Fibroblast of lung (primary cell): ENCODE data around the gene PDP2. TPM values are rescaled to one million over a fixed set of nuclear protein-coding genes. Genes with fewer than 3 reads are reported as not detected.

Experiments used
- DNase-seq, 2 donors: peaks; one replicate each; pipeline versions ENCODE4 v3.0.0 to v3.0.0-alpha.2; 2010; ENCODE audit warnings: low read depth in 2 of 2
- H2AFZ ChIP-seq: 2 replicates; pipeline ENCODE4 v1.5.1; 2012; ENCODE audit warnings: low read length, control low read depth, inconsistent platforms
- H3K27ac ChIP-seq: 2 replicates; pipeline ENCODE4 v1.5.1; 2011; ENCODE audit warnings: low read length, control low read depth; ENCODE audit not compliant: insufficient read depth
- H3K27me3 ChIP-seq: 2 replicates; pipeline ENCODE4 v1.5.1; 2011; ENCODE audit warnings: mild to moderate bottlenecking, low read length; ENCODE audit not compliant: control insufficient read depth, insufficient read depth
- H3K36me3 ChIP-seq: 2 replicates; pipeline ENCODE4 v1.5.1; 2011; ENCODE audit warnings: low read length; ENCODE audit not compliant: control insufficient read depth, insufficient read depth
- H3K4me1 ChIP-seq: 2 replicates; pipeline ENCODE4 v1.5.1; 2011; ENCODE audit warnings: low read length; ENCODE audit not compliant: control insufficient read depth, insufficient read depth; ENCODE audit errors: extremely low read depth
- H3K4me2 ChIP-seq: 2 replicates; pipeline ENCODE4 v1.5.1; 2011; ENCODE audit warnings: low read length, control low read depth; ENCODE audit not compliant: insufficient read depth; ENCODE audit errors: extremely low read depth
- H3K4me3 ChIP-seq, 4 experiments: fragments of 200-600 bp in 1 of 4; sonication (generic) in 1 of 4; replicated peaks in 1 of 4; 2 replicates each; pipeline ENCODE4 v1.5.1; 2011 to 2016; ENCODE audit warnings: low read length in 4 of 4, low read depth in 3 of 4, mild to moderate bottlenecking in 3 of 4, control low read depth in 2 of 4, inconsistent platforms in 1 of 4, mixed read lengths in 1 of 4; ENCODE audit not compliant: insufficient read depth in 1 of 4; ENCODE audit errors: control extremely low read depth in 1 of 4
- H3K79me2 ChIP-seq: 2 replicates; pipeline ENCODE4 v1.5.1; 2012; ENCODE audit warnings: mild to moderate bottlenecking, low read length, inconsistent platforms; ENCODE audit not compliant: control insufficient read depth, insufficient read depth
- H3K9ac ChIP-seq: 2 replicates; pipeline ENCODE4 v1.5.1; 2011; ENCODE audit warnings: mild to moderate bottlenecking, low read length, control low read depth; ENCODE audit not compliant: insufficient read depth
- H3K9me3 ChIP-seq: 2 replicates; pipeline ENCODE4 v1.5.1; 2012; ENCODE audit warnings: low read depth, low read length; ENCODE audit not compliant: control insufficient read depth, insufficient read depth
- H4K20me1 ChIP-seq: 2 replicates; pipeline ENCODE4 v1.5.1; 2011; ENCODE audit warnings: low read length; ENCODE audit not compliant: control insufficient read depth, insufficient read depth; ENCODE audit errors: extremely low read depth
- EZH2 ChIP-seq: IDR thresholded peaks from 2 replicates; pipeline ENCODE4 v1.5.1; 2012; ENCODE audit warnings: low read length, control low read depth, mild to moderate bottlenecking; ENCODE audit errors: missing control alignments
- polyA plus RNA-seq, 2 donors: library from polyadenylated mRNA; depleted of rRNA in 1 of 2; stranded (reverse) in 1 of 2; unstranded in 1 of 2; fragments of >200 nt; gene quantifications; 2 replicates each; pipeline ENCODE4 v1.2.1, GENCODE V29; 2011 to 2012; ENCODE audit warnings: missing spikeins in 1 of 2
- total RNA-seq: library from RNA; depleted of rRNA; stranded (reverse); fragments of >200 nt; gene quantifications from 2 replicates; pipeline ENCODE4 v1.2.1, GENCODE V29; 2014
- TF ChIP-seq, protein P1 (sequence below), 2 donors: IDR thresholded peaks in 1 of 2; conservative IDR thresholded peaks in 1 of 2; 1 replicate in 1 of 2; 2 replicates in 1 of 2; pipeline ENCODE4 v1.5.1; 2011 to 2012; ENCODE audit warnings: low read length in 2 of 2, control low read depth in 1 of 2, inconsistent platforms in 1 of 2, low read depth in 1 of 2, mild to moderate bottlenecking in 1 of 2

PDP2 gene
- total and polyA plus RNA-seq, 2 donors (not counting 1 experiment from before 2014, with no cell fraction given), result 10.9 to 11.6 TPM

DNA sequence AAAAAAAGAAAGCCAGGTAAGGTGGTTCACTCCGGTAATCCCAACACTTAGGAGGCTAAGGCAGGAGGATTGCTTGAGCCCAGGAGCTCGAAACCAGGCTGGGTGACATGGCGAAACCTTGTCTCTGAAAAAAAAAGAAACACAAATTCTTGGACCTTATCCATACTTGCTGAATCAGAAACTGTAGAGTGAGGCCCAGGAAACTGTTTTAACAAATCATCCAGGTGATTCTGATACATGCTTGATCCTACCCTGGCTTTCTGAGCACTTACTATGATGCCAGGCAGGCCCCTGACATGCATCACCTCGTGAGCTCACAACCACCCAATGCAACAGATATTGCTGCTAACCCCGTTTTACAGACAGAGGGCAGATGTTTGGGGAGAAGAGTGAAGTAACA, 45.6 kb upstream of the PDP2 start:
- no peak overlapping the region for H3K4me3 ChIP-seq
- no peaks in the 10 kb centered on the region for H3K9me3 ChIP-seq
- no peaks in the 10 kb centered on the region for H3K4me1 ChIP-seq
- TF ChIP-seq, protein P1, sequence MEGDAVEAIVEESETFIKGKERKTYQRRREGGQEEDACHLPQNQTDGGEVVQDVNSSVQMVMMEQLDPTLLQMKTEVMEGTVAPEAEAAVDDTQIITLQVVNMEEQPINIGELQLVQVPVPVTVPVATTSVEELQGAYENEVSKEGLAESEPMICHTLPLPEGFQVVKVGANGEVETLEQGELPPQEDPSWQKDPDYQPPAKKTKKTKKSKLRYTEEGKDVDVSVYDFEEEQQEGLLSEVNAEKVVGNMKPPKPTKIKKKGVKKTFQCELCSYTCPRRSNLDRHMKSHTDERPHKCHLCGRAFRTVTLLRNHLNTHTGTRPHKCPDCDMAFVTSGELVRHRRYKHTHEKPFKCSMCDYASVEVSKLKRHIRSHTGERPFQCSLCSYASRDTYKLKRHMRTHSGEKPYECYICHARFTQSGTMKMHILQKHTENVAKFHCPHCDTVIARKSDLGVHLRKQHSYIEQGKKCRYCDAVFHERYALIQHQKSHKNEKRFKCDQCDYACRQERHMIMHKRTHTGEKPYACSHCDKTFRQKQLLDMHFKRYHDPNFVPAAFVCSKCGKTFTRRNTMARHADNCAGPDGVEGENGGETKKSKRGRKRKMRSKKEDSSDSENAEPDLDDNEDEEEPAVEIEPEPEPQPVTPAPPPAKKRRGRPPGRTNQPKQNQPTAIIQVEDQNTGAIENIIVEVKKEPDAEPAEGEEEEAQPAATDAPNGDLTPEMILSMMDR (conservative IDR thresholded peaks at IDR 0.05 in 1 of 2, IDR thresholded peaks at IDR 0.05 in 1 of 2; ENCODE audit: low read depth in 1 of 2, low read length in 2 of 2), result no peak
- TF ChIP-seq EZH2, result no peak
- peaks cover 5% of the 10 kb centered on the region for H3K27me3 ChIP-seq
- peaks cover 6% of the 10 kb centered on the region for H3K79me2 ChIP-seq
- DNase-seq, result no peak
- no peak overlapping the region for H3K4me2 ChIP-seq
- H3K27ac ChIP-seq, result no peak overlapping the region
- no peaks in the 10 kb centered on the region for H3K36me3 ChIP-seq
- H3K9ac ChIP-seq, result no peak overlapping the region
- H2AFZ ChIP-seq, result no peak overlapping the region
- H4K20me1 ChIP-seq, result no peaks in the 10 kb centered on the region

DNA sequence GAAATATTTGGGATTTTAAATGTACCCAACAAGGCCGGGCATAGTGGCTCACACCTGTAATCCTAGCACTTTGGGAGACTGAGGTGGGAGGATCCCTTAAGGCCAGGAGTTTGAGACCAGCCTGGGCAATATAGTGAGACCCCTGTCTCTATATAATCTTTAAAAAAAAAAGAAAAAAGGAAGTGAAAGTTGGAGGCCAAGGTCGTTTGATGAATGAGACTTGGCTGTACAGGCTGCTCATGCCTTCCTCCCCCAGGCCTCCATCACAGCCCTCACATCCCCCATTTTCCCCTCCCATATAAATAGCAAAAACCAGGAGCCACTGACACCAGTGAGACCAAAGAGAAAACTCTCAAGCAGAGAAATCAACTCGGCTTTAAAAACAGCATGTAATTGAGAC, 39.4 kb upstream of the PDP2 start:
- Histone ChIP-seq H3K27ac (no peak overlapping the region), H3K79me2 (no peaks in the 10 kb centered on the region), H3K4me1 (no peaks in the 10 kb centered on the region), H3K9me3 (no peaks in the 10 kb centered on the region), H3K27me3 (peaks cover 34% of the 10 kb centered on the region), H2AFZ (no peak overlapping the region), H3K4me2 (no peak overlapping the region), H4K20me1 (no peaks in the 10 kb centered on the region), H3K9ac (no peak overlapping the region), H3K4me3 (no peak overlapping the region), H3K36me3 (no peaks in the 10 kb centered on the region)
- TF ChIP-seq EZH2, result no peak
- TF ChIP-seq, protein P1 (conservative IDR thresholded peaks at IDR 0.05 in 1 of 2, IDR thresholded peaks at IDR 0.05 in 1 of 2; ENCODE audit: low read depth in 1 of 2, low read length in 2 of 2), result no peak
- DNase-seq, result no peak

DNA sequence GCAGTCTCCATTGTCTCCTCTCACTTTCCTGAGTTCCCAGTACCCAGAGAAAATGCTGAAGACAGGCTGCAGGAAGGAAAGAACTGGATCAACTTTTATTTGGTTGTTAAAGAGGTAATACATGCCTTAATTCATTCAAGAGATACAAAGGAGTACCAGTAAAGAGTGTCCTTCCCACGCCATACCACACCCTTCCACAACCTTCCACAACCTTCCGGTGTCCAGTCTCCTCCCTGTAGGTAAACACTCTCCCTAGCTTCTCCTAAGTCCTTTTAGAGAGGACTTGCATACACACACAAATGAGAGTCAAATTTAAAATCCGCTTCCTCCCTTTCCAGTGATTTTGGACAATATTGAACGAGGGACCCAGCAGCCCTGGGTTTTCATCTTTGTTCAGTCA, 38.9 kb upstream of the PDP2 start:
- H3K9ac ChIP-seq, result no peak overlapping the region
- H3K27ac ChIP-seq, result no peak overlapping the region
- no peak for TF ChIP-seq EZH2
- TF ChIP-seq, protein P1 (conservative IDR thresholded peaks at IDR 0.05 in 1 of 2, IDR thresholded peaks at IDR 0.05 in 1 of 2; ENCODE audit: low read depth in 1 of 2, low read length in 2 of 2), result no peak
- no peaks in the 10 kb centered on the region for H3K79me2 ChIP-seq
- no peaks in the 10 kb centered on the region for H3K36me3 ChIP-seq
- H3K4me3 ChIP-seq, result no peak overlapping the region
- DNase-seq, result no peak
- H3K4me1 ChIP-seq, result no peaks in the 10 kb centered on the region
- no peaks in the 10 kb centered on the region for H3K9me3 ChIP-seq
- H3K27me3 ChIP-seq, result peaks cover 39% of the 10 kb centered on the region
- no peaks in the 10 kb centered on the region for H4K20me1 ChIP-seq
- no peak overlapping the region for H2AFZ ChIP-seq
- H3K4me2 ChIP-seq, result no peak overlapping the region
